PC-3 (cell line): ENCODE measurements around the gene SLC25A26. TPM values are rescaled to one million over a fixed set of nuclear protein-coding genes. Genes with fewer than 3 reads are reported as not detected.

Experiments used
- ATAC-seq: fragments of 200-7000 bp; cut with Tn5 transposase; 2 replicates; pipeline ENCODE4 v1.9.1; 2020; ENCODE audit warnings: mild to moderate bottlenecking, moderate library complexity
- BruUV-seq: library from RNA; stranded (reverse); fragments of 400-500 nt; replicated peaks from 2 replicates; lab custom pipeline; 2021; lab: Mats Ljungman, UMichigan
- CTCF ChIA-PET: fragments of 300-600 bp; sonication (Branson Sonifier 250); formaldehyde crosslinking; loops from one replicate; lab custom pipeline; 2022; ENCODE audit warnings: antibody characterized with exemption; lab: Charles Lee
- POLR2A ChIA-PET: fragments of 300-600 bp; sonication (Branson Sonifier 250); formaldehyde crosslinking; loops from one replicate; lab custom pipeline; 2022; ENCODE audit warnings: antibody characterized with exemption; ENCODE audit not compliant: unreplicated experiment; lab: Charles Lee
- DNase-seq: peaks from one replicate; pipeline ENCODE4 v3.0.0-alpha.2; 2015
- H2AFZ ChIP-seq: fragments of 300-600 bp; sonication (generic); 2 replicates; pipeline ENCODE4 v1.6.0; 2016; ENCODE audit warnings: antibody characterized with exemption, low read length
- H3F3A ChIP-seq: fragments of 300-600 bp; sonication (generic); one replicate; pipeline ENCODE4 v1.6.0; 2017; ENCODE audit warnings: antibody characterized with exemption, low read length, control low read depth, mild to moderate bottlenecking; ENCODE audit not compliant: unreplicated experiment
- H3K27ac ChIP-seq: fragments of 300-600 bp; sonication (generic); 2 replicates; pipeline ENCODE4 v1.5.1; 2016; ENCODE audit warnings: mild to moderate bottlenecking, low read length
- H3K27me3 ChIP-seq: fragments of 300-600 bp; sonication (generic); 2 replicates; pipeline ENCODE4 v1.6.1; 2016; ENCODE audit warnings: low read length, mixed read lengths
- H3K36me3 ChIP-seq: fragments of 300-600 bp; sonication (generic); 2 replicates; pipeline ENCODE4 v1.6.1; 2016; ENCODE audit warnings: low read depth, mixed run types, low read length, mixed read lengths
- H3K4me1 ChIP-seq: fragments of 300-600 bp; sonication (generic); 2 replicates; pipeline ENCODE4 v1.5.1; 2016; ENCODE audit warnings: low read length; ENCODE audit not compliant: insufficient read depth
- H3K4me2 ChIP-seq: fragments of 300-600 bp; sonication (generic); 2 replicates; pipeline ENCODE4 v1.6.0; 2016; ENCODE audit warnings: low read length
- H3K4me3 ChIP-seq: fragments of 300-600 bp; sonication (generic); 2 replicates; pipeline ENCODE4 v1.5.1; 2016; ENCODE audit warnings: mild to moderate bottlenecking, low read length, mixed read lengths
- H3K79me2 ChIP-seq: fragments of 300-600 bp; sonication (generic); 2 replicates; pipeline ENCODE4 v1.6.1; 2017; ENCODE audit warnings: low read length, mixed read lengths
- H3K9ac ChIP-seq: fragments of 300-600 bp; sonication (generic); 2 replicates; pipeline ENCODE4 v1.6.0; 2016; ENCODE audit warnings: mild to moderate bottlenecking, low read length
- H3K9me2 ChIP-seq: fragments of 300-600 bp; sonication (generic); replicated peaks from 2 replicates; pipeline ENCODE4 v1.6.1; 2016; ENCODE audit warnings: mixed run types, low read length, mixed read lengths
- H3K9me3 ChIP-seq: fragments of 300-600 bp; sonication (generic); 2 replicates; pipeline ENCODE4 v1.6.1; 2016; ENCODE audit warnings: low read length, mixed read lengths
- H4K20me1 ChIP-seq: fragments of 300-600 bp; sonication (generic); 2 replicates; pipeline ENCODE4 v1.6.1; 2016; ENCODE audit warnings: low read length, mixed read lengths
- EZH2 ChIP-seq: fragments of 300-600 bp; sonication (generic); IDR thresholded peaks from one replicate; pipeline ENCODE4 v1.6.1; 2017; ENCODE audit warnings: antibody characterized with exemption, mild to moderate bottlenecking, low read length; ENCODE audit not compliant: unreplicated experiment
- EZH2phosphoT487 ChIP-seq: fragments of 300-600 bp; sonication (generic); IDR thresholded peaks from 2 replicates; pipeline ENCODE4 v1.6.1; 2018; ENCODE audit warnings: mild to moderate bottlenecking, antibody characterized with exemption, low read length, borderline replicate concordance
- intact Hi-C: fragments of 100-400 bp; cut with micrococcal nuclease; formaldehyde crosslinking; loops from 2 replicates; pipeline ENCODE4 v1.9.0; 2023
- total RNA-seq: library from RNA; depleted of rRNA; stranded (reverse); fragments of >200 nt; gene quantifications from 2 replicates; pipeline ENCODE4 v1.2.3, GENCODE V29; 2014
- TF ChIP-seq, protein P1 (sequence below): fragments of 300-600 bp; sonication (generic); conservative IDR thresholded peaks from 2 replicates; pipeline ENCODE4 v1.5.1; 2017; ENCODE audit warnings: antibody characterized with exemption, low read depth, mild to moderate bottlenecking, low read length

Gene SLC25A26
- total RNA-seq, 1 experiment from 2014 or later: 7.9 TPM

DNA sequence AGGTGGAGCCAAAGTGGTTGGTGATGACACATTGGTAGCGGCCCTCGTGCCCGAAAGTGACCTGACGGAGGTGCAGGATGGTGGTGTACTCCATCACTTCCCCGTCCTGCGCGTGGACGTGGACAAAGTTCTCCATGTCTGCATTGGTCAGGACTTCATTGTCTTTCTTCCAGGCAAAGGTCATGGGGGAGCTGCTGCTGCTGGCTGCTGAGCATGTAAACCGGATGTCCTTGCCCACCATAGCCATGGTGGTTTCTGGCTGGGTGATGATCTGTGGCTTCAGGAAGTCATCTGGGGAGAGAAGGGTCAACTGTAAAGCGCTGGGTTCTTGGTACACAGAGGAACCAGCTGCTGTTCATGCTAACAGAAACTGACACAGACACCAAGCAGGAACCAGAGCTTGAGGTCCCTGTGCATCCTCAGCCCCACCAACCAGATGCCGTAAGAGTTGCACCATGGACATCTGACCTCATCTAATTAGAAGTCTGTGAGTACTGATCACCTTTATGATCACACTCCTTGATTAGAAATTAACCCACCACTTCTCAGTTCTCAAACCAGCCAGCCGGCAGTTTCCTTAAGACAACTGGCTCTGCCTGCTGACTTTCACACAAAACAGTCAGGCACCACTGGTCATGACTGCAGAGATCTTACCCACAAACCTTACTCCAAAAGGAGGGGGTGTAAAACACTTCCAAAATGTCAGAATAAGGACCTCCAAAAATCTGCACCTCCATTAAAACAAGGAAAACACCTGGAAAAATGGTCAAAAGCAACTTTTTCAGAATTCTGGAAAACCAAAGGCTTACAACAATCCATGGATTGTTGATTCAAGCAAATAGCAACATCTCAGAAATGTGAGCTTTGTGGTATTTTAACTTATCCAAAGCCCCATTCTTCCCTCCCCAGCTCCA, 165.5 kb downstream of the SLC25A26 start:
- DNase-seq (no peak), ATAC-seq (no peak)
- Histone ChIP-seq H3K9me3 (no peaks in the 10 kb centered on the region), H3K4me3 (no peak overlapping the region), H3K36me3 (no peaks in the 10 kb centered on the region), H3K9ac (no peak overlapping the region), H3K4me2 (no peak overlapping the region), H4K20me1 (no peaks in the 10 kb centered on the region), H3K4me1 (no peaks in the 10 kb centered on the region), H2AFZ (no peak overlapping the region), H3F3A (no peaks in the 10 kb centered on the region), H3K27ac (no peak overlapping the region), H3K9me2 (no peaks in the 10 kb centered on the region), H3K27me3 (no peaks in the 10 kb centered on the region), H3K79me2 (no peaks in the 10 kb centered on the region)
- POLR2A ChIA-PET: no interaction called here
- CTCF ChIA-PET: no interaction called here
- no TSS peak for BruUV-seq
- TF ChIP-seq EZH2: no peak
- intact Hi-C loops: no loop called here

DNA sequence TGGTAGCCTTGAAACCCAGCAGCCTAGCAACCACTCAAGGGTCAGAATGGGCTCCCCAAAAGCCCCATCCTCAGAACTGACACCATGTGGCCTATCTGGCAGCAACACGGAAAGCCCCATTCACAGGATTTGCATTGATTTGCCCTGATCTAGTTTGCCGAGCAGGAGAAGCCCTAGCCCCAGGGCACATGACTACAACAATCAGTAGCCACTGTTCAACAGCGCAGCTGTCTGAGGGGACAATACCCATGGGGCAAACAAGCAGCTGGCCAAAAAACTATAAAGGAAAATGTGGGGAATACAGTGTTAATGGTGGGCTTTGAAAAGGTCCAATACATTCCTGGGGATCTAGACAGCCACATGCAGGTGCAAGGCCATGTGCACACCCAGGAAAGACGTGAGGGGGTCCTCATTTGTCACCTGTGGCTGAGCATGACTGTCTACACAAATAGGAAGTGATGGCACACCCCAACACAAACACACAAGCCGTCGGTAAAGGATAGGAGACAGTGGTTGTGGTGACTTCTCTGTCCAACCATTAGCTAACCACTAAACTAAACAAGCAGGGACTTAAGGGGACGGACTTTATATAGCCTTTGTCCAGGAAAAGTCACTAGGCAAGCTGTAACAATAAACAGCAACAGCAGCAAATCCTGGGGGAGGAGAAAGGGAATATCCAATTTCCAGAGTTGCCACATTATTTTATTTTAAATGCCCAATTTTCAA, 166.3 kb downstream of the SLC25A26 start:
- Histone ChIP-seq H3F3A (no peaks in the 10 kb centered on the region), H3K27me3 (no peaks in the 10 kb centered on the region), H3K27ac (no peak overlapping the region), H3K36me3 (no peaks in the 10 kb centered on the region), H3K4me3 (no peak overlapping the region), H3K4me1 (no peaks in the 10 kb centered on the region), H3K4me2 (no peak overlapping the region), H2AFZ (no peak overlapping the region), H3K9me2 (no peaks in the 10 kb centered on the region), H3K9me3 (no peaks in the 10 kb centered on the region), H4K20me1 (no peaks in the 10 kb centered on the region), H3K9ac (no peak overlapping the region), H3K79me2 (no peaks in the 10 kb centered on the region)
- TF ChIP-seq, protein P1, sequence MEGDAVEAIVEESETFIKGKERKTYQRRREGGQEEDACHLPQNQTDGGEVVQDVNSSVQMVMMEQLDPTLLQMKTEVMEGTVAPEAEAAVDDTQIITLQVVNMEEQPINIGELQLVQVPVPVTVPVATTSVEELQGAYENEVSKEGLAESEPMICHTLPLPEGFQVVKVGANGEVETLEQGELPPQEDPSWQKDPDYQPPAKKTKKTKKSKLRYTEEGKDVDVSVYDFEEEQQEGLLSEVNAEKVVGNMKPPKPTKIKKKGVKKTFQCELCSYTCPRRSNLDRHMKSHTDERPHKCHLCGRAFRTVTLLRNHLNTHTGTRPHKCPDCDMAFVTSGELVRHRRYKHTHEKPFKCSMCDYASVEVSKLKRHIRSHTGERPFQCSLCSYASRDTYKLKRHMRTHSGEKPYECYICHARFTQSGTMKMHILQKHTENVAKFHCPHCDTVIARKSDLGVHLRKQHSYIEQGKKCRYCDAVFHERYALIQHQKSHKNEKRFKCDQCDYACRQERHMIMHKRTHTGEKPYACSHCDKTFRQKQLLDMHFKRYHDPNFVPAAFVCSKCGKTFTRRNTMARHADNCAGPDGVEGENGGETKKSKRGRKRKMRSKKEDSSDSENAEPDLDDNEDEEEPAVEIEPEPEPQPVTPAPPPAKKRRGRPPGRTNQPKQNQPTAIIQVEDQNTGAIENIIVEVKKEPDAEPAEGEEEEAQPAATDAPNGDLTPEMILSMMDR: no peak
- TF ChIP-seq EZH2 (no peak), EZH2phosphoT487 (no peak)
- no peak for ATAC-seq
- ChIA-PET POLR2A (no interaction called here), CTCF (no interaction called here)
- intact Hi-C loops: no loop called here
- BruUV-seq: no TSS peak
- no peak for DNase-seq

DNA sequence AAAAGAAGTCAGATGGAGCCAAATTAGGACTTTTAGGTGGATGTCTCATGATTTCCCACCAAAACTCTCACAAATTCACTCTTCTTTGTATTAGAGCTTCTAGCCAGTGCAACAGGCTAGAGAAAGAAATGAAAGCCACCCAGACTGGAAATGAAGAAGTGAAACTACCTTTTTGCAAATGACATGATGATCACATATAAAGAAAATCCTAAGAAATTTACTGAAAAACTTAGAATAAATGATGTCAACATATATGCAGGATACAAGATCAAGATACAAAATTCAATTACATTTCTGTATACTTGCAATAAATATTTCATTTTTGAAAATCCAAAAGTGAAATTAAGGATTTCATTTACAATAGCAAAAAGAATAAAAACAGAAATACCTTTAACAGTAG, 169.2 kb downstream of the SLC25A26 start:
- no peak overlapping the region for H3K4me2 ChIP-seq
- no peak overlapping the region for H2AFZ ChIP-seq
- POLR2A ChIA-PET: no interaction called here
- no peak overlapping the region for H3K27ac ChIP-seq
- intact Hi-C loops: no loop called here
- no TSS peak for BruUV-seq
- no peak overlapping the region for H3K4me3 ChIP-seq
- DNase-seq (no peak), ATAC-seq (no peak)
- H3K9ac ChIP-seq: no peak overlapping the region
- H3K9me2 ChIP-seq: no peaks in the 10 kb centered on the region
- H3F3A ChIP-seq: no peaks in the 10 kb centered on the region
- H4K20me1 ChIP-seq: no peaks in the 10 kb centered on the region
- no peak for TF ChIP-seq EZH2
- TF ChIP-seq EZH2phosphoT487: no peak
- TF ChIP-seq, protein P1: no peak
- no peaks in the 10 kb centered on the region for H3K9me3 ChIP-seq
- CTCF ChIA-PET: no interaction called here
- H3K36me3 ChIP-seq: no peaks in the 10 kb centered on the region
- H3K4me1 ChIP-seq: no peaks in the 10 kb centered on the region
- no peaks in the 10 kb centered on the region for H3K79me2 ChIP-seq
- no peaks in the 10 kb centered on the region for H3K27me3 ChIP-seq
